Measurements from ENCODE around the gene B4GALNT4. TPM values are rescaled to one million over a fixed set of nuclear protein-coding genes. Genes with fewer than 3 reads are reported as not detected.
A peak's percentile ranks its signal among the peaks of the same experiment; 100 is the strongest.

B4GALNT4 gene
- total RNA-seq, 2 donors from 2014 or later: 2.1 TPM; not detected in 1

DNA sequence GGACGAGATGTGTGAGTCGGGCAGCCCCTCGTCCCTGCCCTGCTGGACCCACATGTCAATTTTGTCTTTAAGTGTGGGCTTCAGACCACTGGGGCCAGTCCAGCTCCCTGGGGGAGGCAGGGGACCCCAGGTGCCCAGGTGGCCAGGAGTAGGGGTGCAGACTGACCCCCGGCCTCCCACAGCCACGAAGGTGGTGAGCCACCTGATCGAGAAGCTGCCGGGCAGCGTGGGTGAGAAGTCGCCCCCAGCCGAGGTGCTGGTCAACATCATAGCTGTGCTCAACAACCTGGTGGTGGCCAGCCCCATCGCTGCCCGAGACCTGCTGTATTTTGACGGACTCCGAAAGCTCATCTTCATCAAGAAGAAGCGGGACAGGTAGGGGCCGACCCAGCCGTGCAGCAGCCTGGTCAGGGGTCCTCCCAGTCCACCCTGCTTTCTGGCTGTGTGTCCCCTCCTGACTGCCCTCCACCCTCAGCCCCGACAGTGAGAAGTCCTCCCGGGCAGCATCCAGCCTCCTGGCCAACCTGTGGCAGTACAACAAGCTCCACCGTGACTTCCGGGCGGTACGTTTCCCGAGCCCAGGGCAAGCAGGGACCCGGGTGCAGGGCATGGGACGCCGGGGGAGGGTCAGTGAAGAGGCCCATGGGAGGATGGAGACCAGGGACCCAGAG is 34.6 kb downstream of the B4GALNT4 start:
- Histone ChIP-seq H3K36me3 (replicated peaks in 1 of 2; ENCODE audit: insufficient read depth in 1 of 2, low read depth in 2 of 2) (peaks cover 0 to 4% of the 10 kb centered on the region in 2 donors), H3K9me3 (no peaks in the 10 kb centered on the region), H3K27me3 (no peaks in the 10 kb centered on the region), H3K4me3 (no peak overlapping the region), H3K4me1 (peaks cover 16% of the 10 kb centered on the region), H3K27ac (no peak overlapping the region)
- WGBS, 2 donors: 74 to 94% methylated on average over 7 to 26 of the region's 27 CpGs
- ATAC-seq (no peak), DNase-seq (peak in 1 of 4 donors; percentile 17)
- intact Hi-C loops (cut with DNase I): no loop called here
- TF ChIP-seq, protein P1, sequence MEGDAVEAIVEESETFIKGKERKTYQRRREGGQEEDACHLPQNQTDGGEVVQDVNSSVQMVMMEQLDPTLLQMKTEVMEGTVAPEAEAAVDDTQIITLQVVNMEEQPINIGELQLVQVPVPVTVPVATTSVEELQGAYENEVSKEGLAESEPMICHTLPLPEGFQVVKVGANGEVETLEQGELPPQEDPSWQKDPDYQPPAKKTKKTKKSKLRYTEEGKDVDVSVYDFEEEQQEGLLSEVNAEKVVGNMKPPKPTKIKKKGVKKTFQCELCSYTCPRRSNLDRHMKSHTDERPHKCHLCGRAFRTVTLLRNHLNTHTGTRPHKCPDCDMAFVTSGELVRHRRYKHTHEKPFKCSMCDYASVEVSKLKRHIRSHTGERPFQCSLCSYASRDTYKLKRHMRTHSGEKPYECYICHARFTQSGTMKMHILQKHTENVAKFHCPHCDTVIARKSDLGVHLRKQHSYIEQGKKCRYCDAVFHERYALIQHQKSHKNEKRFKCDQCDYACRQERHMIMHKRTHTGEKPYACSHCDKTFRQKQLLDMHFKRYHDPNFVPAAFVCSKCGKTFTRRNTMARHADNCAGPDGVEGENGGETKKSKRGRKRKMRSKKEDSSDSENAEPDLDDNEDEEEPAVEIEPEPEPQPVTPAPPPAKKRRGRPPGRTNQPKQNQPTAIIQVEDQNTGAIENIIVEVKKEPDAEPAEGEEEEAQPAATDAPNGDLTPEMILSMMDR (IDR thresholded peaks at IDR 0.05): no peak
- TF ChIP-seq POLR2A (IDR thresholded peaks at IDR 0.05): no peak

DNA sequence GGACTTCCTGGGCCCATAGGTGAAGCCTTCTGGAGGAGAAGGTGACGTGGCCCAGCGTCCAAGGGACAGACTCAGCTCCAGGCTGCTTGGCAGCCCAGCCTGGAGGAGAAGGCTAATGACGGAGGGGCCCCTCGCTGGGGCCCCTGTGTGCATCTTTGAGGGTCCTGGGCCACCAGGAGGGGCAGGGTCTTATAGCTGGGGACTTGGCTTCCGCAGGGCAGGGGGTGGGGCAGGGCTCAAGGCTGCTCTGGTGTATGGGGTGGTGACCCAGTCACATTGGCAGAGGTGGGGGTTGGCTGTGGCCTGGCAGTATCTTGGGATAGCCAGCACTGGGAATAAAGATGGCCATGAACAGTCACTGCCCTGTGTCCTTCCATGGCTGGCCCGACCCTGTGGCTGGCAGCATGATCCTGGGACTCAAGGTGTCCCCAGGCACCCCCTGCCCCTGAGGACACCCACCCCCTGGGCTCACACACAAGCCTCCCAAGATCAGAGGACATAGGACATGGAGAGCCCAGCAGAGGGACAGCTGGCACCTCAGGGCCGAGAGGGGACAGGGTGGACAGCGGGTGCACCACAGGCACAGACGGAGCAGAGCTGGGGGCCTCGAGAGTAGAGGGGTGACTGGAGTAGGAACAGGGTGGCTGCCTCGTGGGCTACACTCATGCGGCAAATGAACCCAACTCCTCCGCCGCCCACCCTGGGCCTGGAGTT is 35.4 kb downstream of the B4GALNT4 start:
- no peak overlapping the region for H3K27ac ChIP-seq
- intact Hi-C loops (cut with DNase I): no loop called here

DNA sequence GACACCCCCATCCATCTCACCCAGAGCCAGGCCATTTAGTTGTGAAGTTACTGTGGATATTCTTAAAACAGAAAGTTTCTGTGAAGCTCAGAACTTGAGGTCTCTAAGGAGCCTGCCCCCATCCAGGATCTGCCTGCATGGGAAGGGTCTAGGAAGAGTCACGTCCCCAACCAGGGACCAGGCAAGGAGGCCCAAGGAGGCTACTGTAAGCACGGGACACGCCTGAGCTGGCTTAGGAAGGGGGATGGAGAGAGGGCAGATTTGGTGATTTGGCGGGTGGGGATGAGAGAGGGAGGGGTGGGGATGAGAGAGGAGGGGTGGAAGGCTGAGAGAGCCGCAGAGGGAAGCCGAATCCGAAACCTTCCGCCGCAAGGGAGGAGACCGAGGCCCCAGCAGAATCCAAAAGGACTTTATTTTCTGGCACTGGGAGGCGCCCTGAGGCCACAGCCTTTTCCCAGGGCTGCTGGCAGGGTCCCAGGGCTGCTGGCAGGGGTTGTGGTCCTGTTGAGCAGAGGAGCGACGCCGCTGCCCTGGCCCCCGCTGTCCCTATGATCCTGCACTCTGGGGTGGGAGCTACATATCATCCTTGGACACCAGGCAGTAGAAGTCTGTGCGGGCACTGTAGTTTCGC is 36.1 kb downstream of the B4GALNT4 start:
- intact Hi-C loops (cut with DNase I): no loop called here
- Histone ChIP-seq H3K36me3 (replicated peaks in 1 of 2; ENCODE audit: insufficient read depth in 1 of 2, low read depth in 2 of 2) (peaks cover 0 to 4% of the 10 kb centered on the region in 2 donors), H3K27me3 (no peaks in the 10 kb centered on the region), H3K9me3 (no peaks in the 10 kb centered on the region), H3K4me1 (peaks cover 28% of the 10 kb centered on the region), H3K4me3 (no peak overlapping the region), H3K27ac (no peak overlapping the region)
- no peak for ATAC-seq
- 81 to 82% methylated on average over 11 to 17 of the region's 17 CpGs for WGBS, 2 donors
- no peak for TF ChIP-seq POLR2A (IDR thresholded peaks at IDR 0.05)
- TF ChIP-seq, protein P1 (IDR thresholded peaks at IDR 0.05): peak in 1 of 7 experiments; percentile 4
- DNase-seq: peak in 2 of 4 donors; percentile 46 to 53

More for the DNA sequence above, 35.4 kb downstream of the B4GALNT4 start:
- ATAC-seq (no peak), DNase-seq (peak in 1 of 4 donors; percentile 15)
- peaks cover 0 to 4% of the 10 kb centered on the region in 2 donors for H3K36me3 ChIP-seq (replicated peaks in 1 of 2; ENCODE audit: insufficient read depth in 1 of 2, low read depth in 2 of 2)
- H3K4me1 ChIP-seq: peaks cover 22% of the 10 kb centered on the region
- WGBS, 2 donors: 89 to 92% methylated on average over 3 to 14 of the region's 14 CpGs
- H3K27me3 ChIP-seq: no peaks in the 10 kb centered on the region
- TF ChIP-seq, protein P1 (IDR thresholded peaks at IDR 0.05): no peak
- TF ChIP-seq POLR2A (IDR thresholded peaks at IDR 0.05): no peak
- no peaks in the 10 kb centered on the region for H3K9me3 ChIP-seq
- no peak overlapping the region for H3K4me3 ChIP-seq

DNA sequence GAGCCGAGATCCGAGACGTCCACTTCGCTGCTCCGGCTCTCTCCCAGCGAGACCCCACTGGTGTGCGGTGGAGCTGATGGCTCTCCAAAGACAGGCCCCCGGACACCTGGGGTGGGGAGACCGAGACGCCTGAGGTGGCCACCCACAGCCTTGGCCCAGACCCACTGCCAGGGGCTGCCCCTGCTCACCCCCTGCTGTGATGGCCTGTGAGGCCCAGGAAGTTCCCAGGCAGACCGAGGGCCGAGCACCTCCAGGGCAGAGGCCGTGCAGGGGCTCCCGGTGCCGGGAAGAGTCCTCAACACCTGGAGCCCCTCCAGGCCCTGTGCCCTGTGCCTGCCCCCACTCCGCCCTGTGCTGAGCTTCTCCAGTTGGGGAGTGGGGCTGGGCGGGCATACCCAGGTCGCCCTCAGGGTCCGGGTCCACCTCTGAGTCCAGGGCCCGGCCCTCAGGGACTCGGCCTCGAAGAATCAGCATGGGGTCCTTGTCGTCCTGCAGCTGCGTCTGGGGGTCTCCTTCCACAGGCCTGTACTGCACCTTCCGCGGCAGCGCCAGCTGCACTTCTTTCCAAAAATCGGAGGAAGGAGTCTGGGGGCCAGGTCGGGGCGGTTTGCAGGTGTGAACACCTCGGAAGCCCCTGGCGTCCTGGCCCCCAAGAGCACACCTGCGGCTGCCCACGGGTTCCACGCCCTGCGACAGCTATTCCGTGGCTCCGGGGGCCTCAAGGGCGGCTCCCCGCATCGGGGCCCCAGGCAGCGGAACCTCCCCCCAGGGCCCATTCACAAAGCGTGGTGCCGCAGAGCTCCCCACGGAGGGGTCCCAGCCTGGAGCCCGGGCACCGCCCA is 36.9 kb downstream of the B4GALNT4 start:
- peak in 2 of 4 donors; percentile 17 to 37 for DNase-seq

More for the DNA sequence above, 36.9 kb downstream of the B4GALNT4 start:
- intact Hi-C loops (cut with DNase I): no loop called here
- peaks cover 28% of the 10 kb centered on the region for H3K4me1 ChIP-seq
- H3K36me3 ChIP-seq (replicated peaks in 1 of 2; ENCODE audit: insufficient read depth in 1 of 2, low read depth in 2 of 2): peaks cover 0 to 4% of the 10 kb centered on the region in 2 donors
- no peaks in the 10 kb centered on the region for H3K27me3 ChIP-seq
- H3K9me3 ChIP-seq: no peaks in the 10 kb centered on the region
- no peak for TF ChIP-seq POLR2A (IDR thresholded peaks at IDR 0.05)
- TF ChIP-seq, protein P1 (IDR thresholded peaks at IDR 0.05): no peak
- ATAC-seq: no peak
- H3K27ac ChIP-seq: peak overlapping the region in 3 of 4 donors; percentile 50 to 82 (median 76)
- H3K4me3 ChIP-seq: peak overlapping the region in 1 of 2 donors; percentile 14
- 68 to 83% methylated on average over 13 to 33 of the region's 47 CpGs for WGBS, 2 donors
